ENCODE data around the gene OXTR.
A peak's percentile ranks its signal among the peaks of the same experiment; 100 is the strongest.
"Not testable (repeated sequence)": the region's sequence is repeated elsewhere in the genome, so short reads cannot be mapped to it uniquely, and the experiment has no call there.

Gene OXTR

GRCh38 chr3:8724108-8724752 lies 45.2 kb downstream of the OXTR start:
- no peak for TF ChIP-seq CTCF (IDR thresholded peaks at IDR 0.05; ENCODE audit: extremely low read depth, missing control alignments)
- DNase-seq (ENCODE audit: low spot score): no peak

- no peak for TF ChIP-seq CTCF (IDR thresholded peaks at IDR 0.05; ENCODE audit: extremely low read depth, missing control alignments)
- no peak for DNase-seq (ENCODE audit: low spot score)
Measured at GRCh38 chr3:8723612-8724011, 45.8 kb downstream of the OXTR start.

GRCh38 chr3:8722808-8723207 lies 46.6 kb downstream of the OXTR start:
- no peak for DNase-seq (ENCODE audit: low spot score)
- no peak for TF ChIP-seq CTCF (IDR thresholded peaks at IDR 0.05; ENCODE audit: extremely low read depth, missing control alignments)

GRCh38 chr3:8715757-8716156 lies 53.7 kb downstream of the OXTR start:
- not testable (repeated sequence) for DNase-seq (ENCODE audit: low spot score)

- DNase-seq (ENCODE audit: low spot score): peak; percentile 42
- peak; percentile 18 for TF ChIP-seq CTCF (IDR thresholded peaks at IDR 0.05; ENCODE audit: extremely low read depth, missing control alignments)
Measured at GRCh38 chr3:8713901-8714759, 55.3 kb downstream of the OXTR start.

GRCh38 chr3:8712908-8713255 lies 56.5 kb downstream of the OXTR start:
- no peak for DNase-seq (ENCODE audit: low spot score)
- no peak for TF ChIP-seq CTCF (IDR thresholded peaks at IDR 0.05; ENCODE audit: extremely low read depth, missing control alignments)

- TF ChIP-seq CTCF (IDR thresholded peaks at IDR 0.05; ENCODE audit: extremely low read depth, missing control alignments): no peak
Measured at GRCh38 chr3:8712045-8712907, 57.1 kb downstream of the OXTR start.

More at GRCh38 chr3:8712045-8712907, 57.1 kb downstream of the OXTR start:
- DNase-seq (ENCODE audit: low spot score): no peak
